Measurements from ENCODE around the gene MMP14. TPM values are rescaled to one million over a fixed set of nuclear protein-coding genes. Genes with fewer than 3 reads are reported as not detected.

Gene MMP14
- total and polyA plus RNA-seq, 2 experiments from 2014 or later, result 7.0 to 56.4 TPM

DNA sequence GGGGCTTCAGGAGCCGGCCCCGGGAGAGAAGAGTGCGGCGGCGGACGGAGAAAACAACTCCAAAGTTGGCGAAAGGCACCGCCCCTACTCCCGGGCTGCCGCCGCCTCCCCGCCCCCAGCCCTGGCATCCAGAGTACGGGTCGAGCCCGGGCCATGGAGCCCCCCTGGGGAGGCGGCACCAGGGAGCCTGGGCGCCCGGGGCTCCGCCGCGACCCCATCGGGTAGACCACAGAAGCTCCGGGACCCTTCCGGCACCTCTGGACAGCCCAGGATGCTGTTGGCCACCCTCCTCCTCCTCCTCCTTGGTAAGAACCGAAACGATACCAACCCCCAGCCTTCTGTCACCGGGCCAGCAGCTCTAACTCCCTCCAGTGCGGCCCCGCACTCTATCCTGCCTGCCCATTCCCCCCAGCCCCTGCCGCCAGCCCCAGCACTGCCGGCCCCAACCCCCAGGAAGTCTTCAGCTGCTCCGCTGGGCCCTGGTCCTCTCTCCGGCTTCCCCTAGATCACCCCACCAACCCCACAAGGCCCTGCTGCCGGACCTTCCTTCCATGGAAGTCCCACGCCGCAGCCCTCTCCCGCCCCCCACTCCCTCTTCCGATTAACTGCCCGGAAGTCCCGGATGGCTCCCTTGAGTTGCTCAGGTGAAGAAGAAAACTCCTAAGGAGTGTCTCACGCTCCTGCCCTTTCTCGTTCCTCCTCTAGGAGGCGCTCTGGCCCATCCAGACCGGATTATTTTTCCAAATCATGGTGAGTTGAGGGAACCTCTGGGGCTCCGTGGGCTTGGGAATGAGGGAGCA, 35.8 kb downstream of the MMP14 start (continued):
- TF ChIP-seq, protein P1, sequence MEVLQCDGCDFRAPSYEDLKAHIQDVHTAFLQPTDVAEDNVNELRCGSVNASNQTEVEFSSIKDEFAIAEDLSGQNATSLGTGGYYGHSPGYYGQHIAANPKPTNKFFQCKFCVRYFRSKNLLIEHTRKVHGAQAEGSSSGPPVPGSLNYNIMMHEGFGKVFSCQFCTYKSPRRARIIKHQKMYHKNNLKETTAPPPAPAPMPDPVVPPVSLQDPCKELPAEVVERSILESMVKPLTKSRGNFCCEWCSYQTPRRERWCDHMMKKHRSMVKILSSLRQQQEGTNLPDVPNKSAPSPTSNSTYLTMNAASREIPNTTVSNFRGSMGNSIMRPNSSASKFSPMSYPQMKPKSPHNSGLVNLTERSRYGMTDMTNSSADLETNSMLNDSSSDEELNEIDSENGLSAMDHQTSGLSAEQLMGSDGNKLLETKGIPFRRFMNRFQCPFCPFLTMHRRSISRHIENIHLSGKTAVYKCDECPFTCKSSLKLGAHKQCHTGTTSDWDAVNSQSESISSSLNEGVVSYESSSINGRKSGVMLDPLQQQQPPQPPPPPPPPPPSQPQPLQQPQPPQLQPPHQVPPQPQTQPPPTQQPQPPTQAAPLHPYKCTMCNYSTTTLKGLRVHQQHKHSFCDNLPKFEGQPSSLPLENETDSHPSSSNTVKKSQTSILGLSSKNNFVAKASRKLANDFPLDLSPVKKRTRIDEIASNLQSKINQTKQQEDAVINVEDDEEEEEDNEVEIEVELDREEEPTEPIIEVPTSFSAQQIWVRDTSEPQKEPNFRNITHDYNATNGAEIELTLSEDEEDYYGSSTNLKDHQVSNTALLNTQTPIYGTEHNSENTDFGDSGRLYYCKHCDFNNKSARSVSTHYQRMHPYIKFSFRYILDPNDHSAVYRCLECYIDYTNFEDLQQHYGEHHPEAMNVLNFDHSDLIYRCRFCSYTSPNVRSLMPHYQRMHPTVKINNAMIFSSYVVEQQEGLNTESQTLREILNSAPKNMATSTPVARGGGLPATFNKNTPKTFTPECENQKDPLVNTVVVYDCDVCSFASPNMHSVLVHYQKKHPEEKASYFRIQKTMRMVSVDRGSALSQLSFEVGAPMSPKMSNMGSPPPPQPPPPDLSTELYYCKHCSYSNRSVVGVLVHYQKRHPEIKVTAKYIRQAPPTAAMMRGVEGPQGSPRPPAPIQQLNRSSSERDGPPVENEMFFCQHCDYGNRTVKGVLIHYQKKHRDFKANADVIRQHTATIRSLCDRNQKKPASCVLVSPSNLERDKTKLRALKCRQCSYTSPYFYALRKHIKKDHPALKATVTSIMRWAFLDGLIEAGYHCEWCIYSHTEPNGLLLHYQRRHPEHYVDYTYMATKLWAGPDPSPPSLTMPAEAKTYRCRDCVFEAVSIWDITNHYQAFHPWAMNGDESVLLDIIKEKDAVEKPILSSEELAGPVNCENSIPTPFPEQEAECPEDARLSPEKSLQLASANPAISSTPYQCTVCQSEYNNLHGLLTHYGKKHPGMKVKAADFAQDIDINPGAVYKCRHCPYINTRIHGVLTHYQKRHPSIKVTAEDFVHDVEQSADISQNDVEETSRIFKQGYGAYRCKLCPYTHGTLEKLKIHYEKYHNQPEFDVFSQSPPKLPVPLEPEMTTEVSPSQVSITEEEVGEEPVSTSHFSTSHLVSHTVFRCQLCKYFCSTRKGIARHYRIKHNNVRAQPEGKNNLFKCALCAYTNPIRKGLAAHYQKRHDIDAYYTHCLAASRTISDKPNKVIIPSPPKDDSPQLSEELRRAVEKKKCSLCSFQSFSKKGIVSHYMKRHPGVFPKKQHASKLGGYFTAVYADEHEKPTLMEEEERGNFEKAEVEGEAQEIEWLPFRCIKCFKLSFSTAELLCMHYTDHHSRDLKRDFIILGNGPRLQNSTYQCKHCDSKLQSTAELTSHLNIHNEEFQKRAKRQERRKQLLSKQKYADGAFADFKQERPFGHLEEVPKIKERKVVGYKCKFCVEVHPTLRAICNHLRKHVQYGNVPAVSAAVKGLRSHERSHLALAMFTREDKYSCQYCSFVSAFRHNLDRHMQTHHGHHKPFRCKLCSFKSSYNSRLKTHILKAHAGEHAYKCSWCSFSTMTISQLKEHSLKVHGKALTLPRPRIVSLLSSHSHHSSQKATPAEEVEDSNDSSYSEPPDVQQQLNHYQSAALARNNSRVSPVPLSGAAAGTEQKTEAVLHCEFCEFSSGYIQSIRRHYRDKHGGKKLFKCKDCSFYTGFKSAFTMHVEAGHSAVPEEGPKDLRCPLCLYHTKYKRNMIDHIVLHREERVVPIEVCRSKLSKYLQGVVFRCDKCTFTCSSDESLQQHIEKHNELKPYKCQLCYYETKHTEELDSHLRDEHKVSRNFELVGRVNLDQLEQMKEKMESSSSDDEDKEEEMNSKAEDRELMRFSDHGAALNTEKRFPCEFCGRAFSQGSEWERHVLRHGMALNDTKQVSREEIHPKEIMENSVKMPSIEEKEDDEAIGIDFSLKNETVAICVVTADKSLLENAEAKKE (CRISPR knock-in tag; IDR thresholded peaks at IDR 0.05), result no peak
- TF ChIP-seq REST (IDR thresholded peaks at IDR 0.05; ENCODE audit: unreplicated experiment) (no peak), ZNF114 (CRISPR knock-in tag; IDR thresholded peaks at IDR 0.05) (0 out of 2 replicates have a peak, but pooled peaks have one; percentile 26), ZNF331 (CRISPR knock-in tag; IDR thresholded peaks at IDR 0.05; ENCODE audit: low read depth) (no peak)
- TF ChIP-seq, protein P2, sequence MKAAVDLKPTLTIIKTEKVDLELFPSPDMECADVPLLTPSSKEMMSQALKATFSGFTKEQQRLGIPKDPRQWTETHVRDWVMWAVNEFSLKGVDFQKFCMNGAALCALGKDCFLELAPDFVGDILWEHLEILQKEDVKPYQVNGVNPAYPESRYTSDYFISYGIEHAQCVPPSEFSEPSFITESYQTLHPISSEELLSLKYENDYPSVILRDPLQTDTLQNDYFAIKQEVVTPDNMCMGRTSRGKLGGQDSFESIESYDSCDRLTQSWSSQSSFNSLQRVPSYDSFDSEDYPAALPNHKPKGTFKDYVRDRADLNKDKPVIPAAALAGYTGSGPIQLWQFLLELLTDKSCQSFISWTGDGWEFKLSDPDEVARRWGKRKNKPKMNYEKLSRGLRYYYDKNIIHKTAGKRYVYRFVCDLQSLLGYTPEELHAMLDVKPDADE (IDR thresholded peaks at IDR 0.05), result 0 out of 2 replicates have a peak, but pooled peaks have one; percentile 25

All from GM23338 (cell line).